GM18526 (cell line): Measurements from ENCODE around the gene HOMER1.
A peak's percentile ranks its signal among the peaks of the same experiment; 100 is the strongest.

ENCODE experiments used
- POLR2A ChIP-seq: IDR thresholded peaks from 3 replicates; pipeline ENCODE4 v1.6.1; 2011; ENCODE audit not compliant: insufficient read length; ENCODE audit errors: extremely low read depth

HOMER1 gene

DNA sequence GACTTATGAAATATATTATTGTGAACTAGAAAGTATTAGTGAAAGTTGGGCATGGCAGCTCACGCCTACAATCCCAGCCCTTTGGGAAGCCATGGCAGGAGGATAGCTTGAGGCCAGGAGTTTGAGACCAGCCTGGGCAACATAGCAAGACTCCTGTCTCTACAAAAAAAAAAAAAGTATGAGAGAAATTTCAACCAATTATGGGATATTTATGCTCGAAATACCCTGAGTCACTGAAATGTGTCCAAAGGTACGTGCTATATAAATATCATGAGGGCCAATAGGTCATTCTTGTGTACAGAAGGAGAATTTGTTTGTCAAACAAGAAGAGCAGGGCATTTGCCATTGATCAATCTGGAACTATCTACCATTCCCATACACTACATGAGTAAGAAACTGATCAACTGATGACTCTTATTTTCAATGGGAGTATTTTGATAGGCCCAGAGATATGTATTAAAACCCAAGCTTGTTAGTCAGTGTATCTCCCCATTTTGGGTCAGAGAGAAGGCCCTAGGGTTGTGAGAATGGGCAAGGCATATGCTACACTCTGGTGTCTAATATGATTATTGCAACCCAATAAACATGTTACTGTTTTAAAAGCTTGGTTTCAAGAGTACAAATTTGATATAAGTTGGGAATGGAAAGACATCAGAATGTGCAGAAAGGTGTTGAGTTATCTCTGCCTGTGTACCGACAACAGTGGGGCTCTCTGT, 21.7 kb upstream of the HOMER1 start:
- TF ChIP-seq POLR2A = no peak

DNA sequence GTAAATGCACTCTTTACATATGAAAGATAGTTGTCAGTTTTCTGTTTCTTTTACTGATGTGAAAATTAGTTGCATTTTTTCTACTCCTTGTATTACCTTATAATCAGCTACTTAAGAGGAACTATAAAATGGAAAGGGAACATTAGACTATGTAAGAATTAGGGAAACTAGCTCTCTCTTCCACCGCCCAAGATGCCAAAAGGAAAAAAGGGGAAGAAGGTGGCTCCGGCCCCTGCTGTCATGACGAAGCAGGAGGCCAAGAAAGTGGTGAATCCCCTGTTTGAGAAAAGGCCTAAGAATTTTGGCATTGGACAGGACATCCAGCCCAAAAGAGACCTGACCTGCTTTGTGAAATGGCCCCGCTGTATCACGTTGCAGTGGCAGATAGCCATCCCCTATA, 15.2 kb upstream of the HOMER1 start:
- no peak for TF ChIP-seq POLR2A

DNA sequence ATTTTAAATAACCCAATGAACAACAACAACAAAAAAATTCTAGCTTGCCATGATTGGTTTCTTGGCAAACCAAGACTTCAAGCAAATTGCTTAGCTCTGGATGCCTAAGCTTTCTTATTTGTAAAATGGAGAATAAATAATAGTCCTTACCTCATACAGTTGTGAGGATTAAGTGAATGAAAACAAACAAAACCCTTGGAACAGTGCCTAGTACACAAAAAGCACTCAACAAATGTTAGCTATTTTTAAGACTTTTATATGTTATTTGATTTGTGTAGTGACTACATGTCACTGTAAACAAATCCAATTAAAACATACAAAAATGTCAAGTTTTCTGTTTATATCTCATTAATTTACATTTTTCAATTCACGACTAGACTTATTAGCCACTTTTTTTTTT, 13.5 kb upstream of the HOMER1 start:
- no peak for TF ChIP-seq POLR2A

DNA sequence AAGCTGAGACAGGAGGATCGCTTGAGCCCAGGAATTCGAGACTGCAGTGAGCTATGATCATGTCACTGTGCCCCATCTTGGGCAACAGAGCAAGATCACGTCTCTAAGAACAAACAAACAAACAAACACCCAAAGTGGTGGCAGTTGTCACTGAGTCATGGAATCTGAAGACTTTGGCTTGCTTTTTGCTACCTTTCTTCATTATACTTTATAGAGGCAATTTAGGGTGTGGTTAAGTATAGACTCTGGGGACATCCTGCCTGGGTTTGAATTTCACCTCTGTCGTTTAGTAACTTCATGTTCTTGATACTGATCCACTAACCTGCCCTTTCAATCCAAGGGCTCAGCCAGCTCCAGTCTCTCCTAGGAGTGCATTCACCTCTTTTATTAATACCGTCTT, 13.0 kb upstream of the HOMER1 start:
- TF ChIP-seq POLR2A = no peak

DNA sequence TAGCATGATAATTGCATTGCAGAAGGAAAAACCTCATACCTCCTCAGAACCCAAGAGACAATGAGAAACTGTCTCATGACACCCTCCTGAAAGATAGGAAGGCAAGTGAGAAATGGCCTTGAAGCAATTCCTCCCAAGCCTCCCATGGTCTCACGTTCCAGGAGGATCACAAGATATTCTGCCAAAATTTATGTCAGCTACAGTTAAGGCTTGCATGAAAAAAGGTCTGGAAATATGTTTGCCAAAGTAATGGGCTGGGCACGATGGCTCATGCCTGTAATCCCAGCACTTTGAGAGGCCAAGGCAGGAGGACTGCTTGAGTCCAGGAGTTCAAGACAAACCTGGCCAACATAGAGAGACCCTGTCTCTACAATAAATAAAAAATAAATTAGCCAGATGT, 12.6 kb upstream of the HOMER1 start:
- TF ChIP-seq POLR2A = no peak

DNA sequence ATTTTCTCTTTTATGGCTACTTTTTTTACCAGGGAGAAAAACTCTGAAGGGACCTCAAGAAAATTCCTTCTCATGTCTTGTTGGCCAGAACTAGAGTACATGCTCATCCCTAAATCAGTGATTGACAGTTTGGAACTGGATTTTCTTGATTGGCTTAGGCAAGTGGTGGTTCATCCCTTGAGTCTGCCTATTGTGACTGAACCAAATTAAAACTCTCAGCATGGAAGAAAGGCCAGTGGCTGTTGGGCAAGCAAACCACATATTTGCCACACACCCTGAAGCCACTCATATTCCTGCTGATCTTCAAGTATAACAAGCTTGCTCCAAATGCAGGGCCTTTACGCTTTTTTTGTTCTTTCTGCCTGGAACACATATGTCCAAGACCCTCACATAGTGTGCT, 7.2 kb upstream of the HOMER1 start:
- no peak for TF ChIP-seq POLR2A

DNA sequence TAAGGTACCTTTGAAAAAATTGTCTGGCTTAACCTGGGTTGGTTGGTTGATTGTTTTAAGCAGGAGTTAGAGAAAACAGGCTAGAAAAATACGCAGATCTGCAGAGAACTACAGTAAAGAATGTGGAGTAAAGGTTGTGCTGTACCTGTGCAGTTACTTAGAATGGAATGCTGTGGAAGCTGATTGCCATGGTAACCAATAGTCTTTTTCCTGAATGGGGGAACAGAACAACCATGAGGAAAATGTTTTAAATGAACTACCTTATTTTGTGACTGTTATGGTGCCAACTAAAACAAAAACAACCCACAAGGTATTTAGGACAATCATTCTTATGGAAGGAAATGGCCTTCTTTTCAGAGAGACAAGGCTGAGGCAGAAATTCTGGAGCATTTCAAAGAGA, 4.8 kb upstream of the HOMER1 start:
- no peak for TF ChIP-seq POLR2A

DNA sequence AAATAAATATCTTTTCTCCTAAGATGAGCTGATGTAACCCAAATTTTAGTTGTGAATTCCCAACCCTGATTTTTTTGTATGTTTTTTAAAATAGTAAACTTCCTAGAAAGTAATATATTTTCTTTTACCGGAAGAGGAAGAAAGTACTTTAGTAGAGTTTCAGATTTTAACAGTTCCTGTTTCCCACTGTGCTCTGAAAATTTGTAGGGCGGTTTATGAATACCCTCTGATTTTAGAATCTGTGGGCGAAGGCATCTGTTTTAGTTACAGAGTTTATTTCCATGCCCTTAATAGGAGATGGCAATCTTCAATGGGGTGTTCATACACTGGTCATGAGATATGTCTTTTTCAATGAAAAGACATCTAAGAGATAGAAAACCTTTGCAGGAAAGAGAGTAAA, 3.7 kb upstream of the HOMER1 start:
- no peak for TF ChIP-seq POLR2A

DNA sequence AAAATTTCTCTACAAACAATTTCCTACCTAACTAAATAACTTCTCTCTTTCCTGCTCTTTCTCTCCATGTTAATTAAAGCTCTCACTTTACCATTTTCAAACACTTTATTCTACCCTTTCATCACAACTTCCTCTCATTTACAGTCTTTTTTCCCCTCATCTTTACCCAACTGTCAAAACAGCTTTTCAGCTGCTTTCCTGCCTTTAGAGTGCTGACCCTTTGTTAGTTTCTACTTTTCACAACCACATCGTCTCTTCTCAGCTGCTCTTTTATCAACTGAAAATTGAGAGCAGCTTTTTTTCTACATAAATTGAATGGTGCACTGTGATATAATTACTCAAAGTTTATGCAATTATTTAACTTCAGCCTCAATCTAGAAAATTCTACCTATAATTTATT, 3.1 kb upstream of the HOMER1 start:
- no peak for TF ChIP-seq POLR2A

DNA sequence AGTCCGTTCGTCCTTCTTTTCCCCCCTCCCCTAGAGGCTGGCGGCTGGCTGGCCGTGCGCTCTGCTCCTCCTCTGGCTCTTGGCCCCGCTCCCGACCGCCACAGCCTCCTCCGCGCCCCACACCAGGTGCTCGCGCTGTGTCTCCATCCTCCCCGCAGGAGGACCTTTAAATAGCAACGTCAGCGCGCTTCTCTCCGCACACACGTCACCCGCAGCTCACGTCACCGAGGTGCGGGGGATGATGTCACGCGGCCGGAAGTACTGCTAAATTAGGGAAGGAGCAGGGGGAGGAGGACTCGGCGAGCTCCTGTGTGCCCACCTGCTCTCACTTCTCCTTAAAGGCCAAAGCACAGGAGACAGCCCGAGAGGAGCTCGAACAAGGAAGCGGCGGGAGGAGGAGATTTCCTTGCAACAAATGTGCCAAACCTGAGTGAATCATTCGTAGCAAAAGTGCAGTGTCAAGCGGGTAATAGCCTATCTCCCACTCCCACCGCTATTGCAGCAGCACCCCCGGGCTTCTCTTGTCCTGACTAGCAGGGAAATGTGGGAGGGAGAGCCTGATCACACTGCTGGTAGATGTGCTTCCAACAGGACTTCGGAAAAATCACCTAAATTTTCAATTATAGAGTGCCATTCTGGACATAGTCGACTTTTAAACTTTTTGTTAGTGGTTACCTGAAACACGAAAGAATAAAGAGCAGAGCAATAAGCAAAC, 614 bp upstream of the HOMER1 start:
- peak; percentile 75 for TF ChIP-seq POLR2A

DNA sequence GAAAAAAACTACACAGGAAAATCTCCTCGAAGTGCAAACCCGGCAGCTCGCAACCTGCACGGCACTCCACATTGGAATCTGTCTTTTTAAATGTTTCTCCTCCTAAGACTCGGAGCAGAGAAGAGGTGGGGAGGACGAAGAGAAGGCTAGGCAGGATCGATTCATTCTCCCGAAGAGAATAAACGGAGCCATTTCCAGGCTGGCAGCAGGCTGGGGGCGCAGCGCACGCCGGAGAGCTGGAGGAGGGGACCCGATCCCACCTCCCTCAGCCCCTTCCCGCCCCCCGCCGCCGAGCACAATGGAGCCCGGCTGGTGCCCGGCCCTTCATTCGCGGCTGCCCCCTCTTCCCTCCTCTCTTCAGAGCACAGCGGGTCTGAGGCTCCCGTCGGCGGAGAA, 628 bp downstream of the HOMER1 start:
- TF ChIP-seq POLR2A = no peak

DNA sequence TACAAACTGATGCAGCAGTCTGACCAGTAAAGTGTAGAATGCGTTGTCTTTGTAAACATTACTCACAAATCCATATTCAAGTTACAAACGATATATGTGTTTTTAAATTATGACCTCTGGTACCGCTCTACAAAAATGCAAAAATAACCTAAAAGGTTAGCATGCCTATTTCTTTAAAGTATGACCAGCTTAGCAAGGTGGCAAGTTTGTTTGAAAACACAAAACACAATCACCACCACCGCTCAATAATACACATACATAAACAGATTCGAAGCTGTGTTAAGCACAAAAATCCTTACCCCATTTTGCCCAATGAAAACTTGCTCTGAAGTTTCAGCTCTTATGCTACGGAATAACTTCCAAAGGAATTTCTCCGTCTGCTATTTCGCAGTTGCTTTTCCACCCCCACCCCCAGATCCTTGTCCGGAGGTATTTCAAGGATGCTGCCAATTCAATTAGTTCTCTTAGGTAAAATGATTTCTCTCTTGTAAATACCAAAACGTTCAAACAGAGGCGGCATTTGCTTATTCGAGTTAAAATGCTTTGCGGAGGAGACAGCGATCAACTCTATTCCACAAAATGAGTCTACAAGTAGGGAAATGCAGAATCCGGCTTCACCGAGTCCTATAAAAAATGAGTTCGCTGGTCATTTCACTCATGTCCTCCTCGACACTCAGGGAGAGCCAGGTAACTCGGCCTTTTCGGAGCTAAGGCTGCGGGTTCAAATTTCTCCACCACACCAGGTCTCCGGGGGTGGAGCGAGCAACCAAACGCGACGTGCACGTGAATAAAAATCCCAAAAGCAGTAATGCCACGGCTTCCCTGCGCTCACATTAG, 1.2 kb downstream of the HOMER1 start:
- no peak for TF ChIP-seq POLR2A

DNA sequence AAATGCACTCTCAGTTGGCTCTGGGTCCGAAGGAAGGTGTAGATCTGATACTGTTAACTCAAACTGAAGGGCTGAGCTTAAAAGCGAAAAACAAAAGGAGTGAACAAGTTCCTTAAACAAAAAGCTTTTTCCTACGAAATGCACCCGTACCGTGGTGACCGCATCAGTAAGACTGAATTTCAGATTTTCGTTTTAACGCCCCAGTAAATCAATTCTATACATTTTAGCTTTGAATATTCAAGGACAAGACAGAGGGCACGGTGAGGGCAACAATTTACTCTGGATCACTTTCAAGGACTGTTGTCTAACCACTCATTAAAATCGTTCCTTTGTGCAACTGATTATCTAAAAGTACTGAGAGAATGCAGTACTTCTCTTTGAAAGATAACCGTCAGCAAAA, 1.9 kb downstream of the HOMER1 start:
- TF ChIP-seq POLR2A = no peak

DNA sequence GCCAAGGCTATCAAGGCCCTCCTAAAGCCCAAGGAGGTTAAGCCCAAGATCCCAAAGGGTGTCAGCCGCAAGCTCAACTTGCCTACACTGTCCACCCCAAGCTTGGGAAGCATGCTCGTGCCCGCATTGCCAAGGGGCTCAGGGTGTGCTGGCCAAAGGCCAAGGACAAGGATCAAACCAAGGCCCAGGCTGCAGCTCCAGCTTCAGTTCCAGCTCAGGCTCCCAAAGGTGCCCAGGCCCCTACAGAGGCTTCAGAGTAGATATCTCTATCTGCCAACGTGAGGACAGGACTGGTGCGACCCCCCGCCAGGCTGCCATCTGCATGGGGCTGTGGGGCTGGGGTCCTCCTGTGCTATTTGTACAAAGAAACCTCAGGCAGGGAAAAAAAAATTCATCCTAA, 3.3 kb downstream of the HOMER1 start:
- TF ChIP-seq POLR2A = no peak

DNA sequence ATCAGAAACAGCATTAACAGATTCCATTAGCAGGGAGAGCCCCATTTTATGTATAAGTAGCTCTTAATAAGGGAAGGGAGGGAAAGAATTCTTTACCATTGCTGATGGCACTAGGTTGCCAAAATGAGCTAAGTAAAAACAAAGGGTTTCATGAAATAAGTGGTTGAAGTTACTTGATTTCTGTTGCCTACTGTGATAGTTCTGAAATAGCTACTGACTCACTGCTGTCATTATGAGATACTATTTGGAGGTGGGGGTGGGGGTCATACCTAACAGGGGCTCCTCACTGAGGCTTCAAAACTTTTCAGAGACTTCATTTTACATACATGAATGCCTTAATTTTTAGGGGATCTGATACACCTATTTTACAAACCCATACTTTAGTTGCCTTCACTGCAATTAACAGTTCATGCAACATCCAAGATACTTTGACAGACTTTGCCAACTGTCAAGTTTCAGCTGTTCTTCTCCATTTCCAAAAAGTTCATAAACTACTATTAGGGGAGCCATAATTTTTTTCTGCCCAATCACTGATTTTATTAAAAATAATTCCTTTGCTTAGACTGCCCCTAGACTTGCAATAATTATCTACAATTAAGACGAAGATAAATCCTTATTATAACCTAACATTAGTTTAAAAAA, 4.6 kb downstream of the HOMER1 start:
- TF ChIP-seq POLR2A = no peak
